ENCODE measurements around the gene GALNT14.

Gene GALNT14

GRCh38 chr2:31088504-31089195 is 49.6 kb downstream of the GALNT14 start:
- H3K27me3 ChIP-seq (ENCODE audit: control insufficient read depth in 1 of 2, insufficient read depth in 2 of 2, low read length in 2 of 2), result no peaks in the 10 kb centered on the region
- no peak overlapping the region for H3K9ac ChIP-seq (ENCODE audit: low read length in 2 of 2)
- no peaks in the 10 kb centered on the region for H3K36me3 ChIP-seq (ENCODE audit: control insufficient read depth in 2 of 2, insufficient read depth in 2 of 2, low read length in 2 of 2)
- H3K4me3 ChIP-seq (ENCODE audit: low read length in 2 of 2), result no peak overlapping the region
- no peak overlapping the region for H3K27ac ChIP-seq (ENCODE audit: low read length)
- H3K9me3 ChIP-seq (ENCODE audit: control insufficient read depth in 2 of 2, low read length in 2 of 2), result peaks cover 0 to 8% of the 10 kb centered on the region in 2 donors
- H3K4me1 ChIP-seq (ENCODE audit: control insufficient read depth, insufficient read depth, low read length), result no peaks in the 10 kb centered on the region

- Histone ChIP-seq H3K9ac (ENCODE audit: low read length in 2 of 2) (no peak overlapping the region), H3K27me3 (ENCODE audit: control insufficient read depth in 1 of 2, insufficient read depth in 2 of 2, low read length in 2 of 2) (no peaks in the 10 kb centered on the region), H3K9me3 (ENCODE audit: control insufficient read depth in 2 of 2, low read length in 2 of 2) (peaks cover 0 to 8% of the 10 kb centered on the region in 2 donors)
Observed at GRCh38 chr2:31087491-31087890, 50.7 kb downstream of the GALNT14 start.

GRCh38 chr2:31086590-31086989 is 51.6 kb downstream of the GALNT14 start:
- no peaks in the 10 kb centered on the region for H3K36me3 ChIP-seq (ENCODE audit: control insufficient read depth in 2 of 2, insufficient read depth in 2 of 2, low read length in 2 of 2)
- H3K27me3 ChIP-seq (ENCODE audit: control insufficient read depth in 1 of 2, insufficient read depth in 2 of 2, low read length in 2 of 2), result no peaks in the 10 kb centered on the region
- no peaks in the 10 kb centered on the region for H3K4me1 ChIP-seq (ENCODE audit: control insufficient read depth, insufficient read depth, low read length)
- peaks cover 0 to 8% of the 10 kb centered on the region in 2 donors for H3K9me3 ChIP-seq (ENCODE audit: control insufficient read depth in 2 of 2, low read length in 2 of 2)
- no peak overlapping the region for H3K4me3 ChIP-seq (ENCODE audit: low read length in 2 of 2)
- no peak overlapping the region for H3K27ac ChIP-seq (ENCODE audit: low read length)
- H3K9ac ChIP-seq (ENCODE audit: low read length in 2 of 2), result no peak overlapping the region

More at GRCh38 chr2:31087491-31087890, 50.7 kb downstream of the GALNT14 start:
- Histone ChIP-seq H3K36me3 (ENCODE audit: control insufficient read depth in 2 of 2, insufficient read depth in 2 of 2, low read length in 2 of 2) (no peaks in the 10 kb centered on the region), H3K4me3 (ENCODE audit: low read length in 2 of 2) (no peak overlapping the region), H3K27ac (ENCODE audit: low read length) (no peak overlapping the region), H3K4me1 (ENCODE audit: control insufficient read depth, insufficient read depth, low read length) (no peaks in the 10 kb centered on the region)

- no peaks in the 10 kb centered on the region for H3K36me3 ChIP-seq (ENCODE audit: control insufficient read depth in 2 of 2, insufficient read depth in 2 of 2, low read length in 2 of 2)
- no peaks in the 10 kb centered on the region for H3K4me1 ChIP-seq (ENCODE audit: control insufficient read depth, insufficient read depth, low read length)
- H3K27ac ChIP-seq (ENCODE audit: low read length), result no peak overlapping the region
- no peak overlapping the region for H3K4me3 ChIP-seq (ENCODE audit: low read length in 2 of 2)
- H3K9me3 ChIP-seq (ENCODE audit: control insufficient read depth in 2 of 2, low read length in 2 of 2), result peaks cover 0 to 6% of the 10 kb centered on the region in 2 donors
- H3K27me3 ChIP-seq (ENCODE audit: control insufficient read depth in 1 of 2, insufficient read depth in 2 of 2, low read length in 2 of 2), result no peaks in the 10 kb centered on the region
- H3K9ac ChIP-seq (ENCODE audit: low read length in 2 of 2), result no peak overlapping the region
Observed at GRCh38 chr2:31083234-31083993, 54.8 kb downstream of the GALNT14 start.

- no peak overlapping the region for H3K9ac ChIP-seq (ENCODE audit: low read length in 2 of 2)
- no peaks in the 10 kb centered on the region for H3K4me1 ChIP-seq (ENCODE audit: control insufficient read depth, insufficient read depth, low read length)
- no peaks in the 10 kb centered on the region for H3K36me3 ChIP-seq (ENCODE audit: control insufficient read depth in 2 of 2, insufficient read depth in 2 of 2, low read length in 2 of 2)
- no peaks in the 10 kb centered on the region for H3K27me3 ChIP-seq (ENCODE audit: control insufficient read depth in 1 of 2, insufficient read depth in 2 of 2, low read length in 2 of 2)
- H3K27ac ChIP-seq (ENCODE audit: low read length), result no peak overlapping the region
- no peak overlapping the region for H3K4me3 ChIP-seq (ENCODE audit: low read length in 2 of 2)
- no peaks in the 10 kb centered on the region for H3K9me3 ChIP-seq (ENCODE audit: control insufficient read depth in 2 of 2, low read length in 2 of 2)
Observed at GRCh38 chr2:31082002-31082401, 56.2 kb downstream of the GALNT14 start.

GRCh38 chr2:31081492-31081891 is 56.7 kb downstream of the GALNT14 start:
- H3K36me3 ChIP-seq (ENCODE audit: control insufficient read depth in 2 of 2, insufficient read depth in 2 of 2, low read length in 2 of 2), result no peaks in the 10 kb centered on the region
- no peak overlapping the region for H3K27ac ChIP-seq (ENCODE audit: low read length)
- H3K4me1 ChIP-seq (ENCODE audit: control insufficient read depth, insufficient read depth, low read length), result no peaks in the 10 kb centered on the region
- no peak overlapping the region for H3K9ac ChIP-seq (ENCODE audit: low read length in 2 of 2)
- no peak overlapping the region for H3K4me3 ChIP-seq (ENCODE audit: low read length in 2 of 2)
- no peaks in the 10 kb centered on the region for H3K9me3 ChIP-seq (ENCODE audit: control insufficient read depth in 2 of 2, low read length in 2 of 2)
- no peaks in the 10 kb centered on the region for H3K27me3 ChIP-seq (ENCODE audit: control insufficient read depth in 1 of 2, insufficient read depth in 2 of 2, low read length in 2 of 2)

- Histone ChIP-seq H3K4me1 (ENCODE audit: control insufficient read depth, insufficient read depth, low read length) (no peaks in the 10 kb centered on the region), H3K27ac (ENCODE audit: low read length) (no peak overlapping the region), H3K9ac (ENCODE audit: low read length in 2 of 2) (no peak overlapping the region)
Observed at GRCh38 chr2:31080361-31080760, 57.9 kb downstream of the GALNT14 start.

GRCh38 chr2:31079665-31080064 is 58.6 kb downstream of the GALNT14 start:
- no peak overlapping the region for H3K4me3 ChIP-seq (ENCODE audit: low read length in 2 of 2)
- no peaks in the 10 kb centered on the region for H3K4me1 ChIP-seq (ENCODE audit: control insufficient read depth, insufficient read depth, low read length)
- H3K27me3 ChIP-seq (ENCODE audit: control insufficient read depth in 1 of 2, insufficient read depth in 2 of 2, low read length in 2 of 2), result peaks cover 0 to 2% of the 10 kb centered on the region in 2 donors
- H3K27ac ChIP-seq (ENCODE audit: low read length), result no peak overlapping the region
- H3K9ac ChIP-seq (ENCODE audit: low read length in 2 of 2), result no peak overlapping the region
- H3K36me3 ChIP-seq (ENCODE audit: control insufficient read depth in 2 of 2, insufficient read depth in 2 of 2, low read length in 2 of 2), result no peaks in the 10 kb centered on the region
- H3K9me3 ChIP-seq (ENCODE audit: control insufficient read depth in 2 of 2, low read length in 2 of 2), result no peaks in the 10 kb centered on the region

More at GRCh38 chr2:31080361-31080760, 57.9 kb downstream of the GALNT14 start:
- no peak overlapping the region for H3K4me3 ChIP-seq (ENCODE audit: low read length in 2 of 2)
- H3K36me3 ChIP-seq (ENCODE audit: control insufficient read depth in 2 of 2, insufficient read depth in 2 of 2, low read length in 2 of 2), result no peaks in the 10 kb centered on the region
- no peaks in the 10 kb centered on the region for H3K9me3 ChIP-seq (ENCODE audit: control insufficient read depth in 2 of 2, low read length in 2 of 2)
- peaks cover 0 to 2% of the 10 kb centered on the region in 2 donors for H3K27me3 ChIP-seq (ENCODE audit: control insufficient read depth in 1 of 2, insufficient read depth in 2 of 2, low read length in 2 of 2)

- H3K27me3 ChIP-seq (ENCODE audit: control insufficient read depth in 1 of 2, insufficient read depth in 2 of 2, low read length in 2 of 2), result peaks cover 0 to 2% of the 10 kb centered on the region in 2 donors
- H3K27ac ChIP-seq (ENCODE audit: low read length), result no peak overlapping the region
Observed at GRCh38 chr2:31078579-31079105, 59.6 kb downstream of the GALNT14 start.

GRCh38 chr2:31078011-31078410 is 60.2 kb downstream of the GALNT14 start:
- Histone ChIP-seq H3K36me3 (ENCODE audit: control insufficient read depth in 2 of 2, insufficient read depth in 2 of 2, low read length in 2 of 2) (no peaks in the 10 kb centered on the region), H3K4me1 (ENCODE audit: control insufficient read depth, insufficient read depth, low read length) (no peaks in the 10 kb centered on the region), H3K9ac (ENCODE audit: low read length in 2 of 2) (no peak overlapping the region), H3K27me3 (ENCODE audit: control insufficient read depth in 1 of 2, insufficient read depth in 2 of 2, low read length in 2 of 2) (peaks cover 0 to 2% of the 10 kb centered on the region in 2 donors), H3K9me3 (ENCODE audit: control insufficient read depth in 2 of 2, low read length in 2 of 2) (no peaks in the 10 kb centered on the region), H3K27ac (ENCODE audit: low read length) (no peak overlapping the region), H3K4me3 (ENCODE audit: low read length in 2 of 2) (no peak overlapping the region)

More at GRCh38 chr2:31078579-31079105, 59.6 kb downstream of the GALNT14 start:
- no peaks in the 10 kb centered on the region for H3K4me1 ChIP-seq (ENCODE audit: control insufficient read depth, insufficient read depth, low read length)
- H3K4me3 ChIP-seq (ENCODE audit: low read length in 2 of 2), result no peak overlapping the region
- no peaks in the 10 kb centered on the region for H3K9me3 ChIP-seq (ENCODE audit: control insufficient read depth in 2 of 2, low read length in 2 of 2)
- H3K36me3 ChIP-seq (ENCODE audit: control insufficient read depth in 2 of 2, insufficient read depth in 2 of 2, low read length in 2 of 2), result no peaks in the 10 kb centered on the region
- no peak overlapping the region for H3K9ac ChIP-seq (ENCODE audit: low read length in 2 of 2)

Measured in stomach smooth muscle (tissue), 2 donors.